Measurements from ENCODE around the gene CABCOCO1.

DNA sequence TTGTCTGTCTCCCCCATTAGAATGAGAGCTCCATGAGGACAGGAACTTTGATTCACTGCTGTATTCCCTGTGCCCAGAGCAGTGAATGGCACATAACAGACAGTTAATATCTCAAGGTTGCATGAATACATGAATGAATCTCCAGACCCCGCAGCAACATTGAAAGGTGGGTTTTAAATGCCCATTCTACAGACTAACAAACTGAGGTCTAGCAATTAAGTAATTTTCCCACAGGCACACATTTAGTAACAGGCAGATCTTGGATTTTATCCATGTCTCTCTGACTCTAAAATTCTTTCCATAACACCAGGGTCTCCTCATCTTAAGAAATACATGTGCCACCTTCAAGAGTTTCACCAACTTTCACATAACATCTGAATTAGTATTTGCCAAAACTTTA, 134.1 kb downstream of the CABCOCO1 start:
- TF ChIP-seq, protein P1, sequence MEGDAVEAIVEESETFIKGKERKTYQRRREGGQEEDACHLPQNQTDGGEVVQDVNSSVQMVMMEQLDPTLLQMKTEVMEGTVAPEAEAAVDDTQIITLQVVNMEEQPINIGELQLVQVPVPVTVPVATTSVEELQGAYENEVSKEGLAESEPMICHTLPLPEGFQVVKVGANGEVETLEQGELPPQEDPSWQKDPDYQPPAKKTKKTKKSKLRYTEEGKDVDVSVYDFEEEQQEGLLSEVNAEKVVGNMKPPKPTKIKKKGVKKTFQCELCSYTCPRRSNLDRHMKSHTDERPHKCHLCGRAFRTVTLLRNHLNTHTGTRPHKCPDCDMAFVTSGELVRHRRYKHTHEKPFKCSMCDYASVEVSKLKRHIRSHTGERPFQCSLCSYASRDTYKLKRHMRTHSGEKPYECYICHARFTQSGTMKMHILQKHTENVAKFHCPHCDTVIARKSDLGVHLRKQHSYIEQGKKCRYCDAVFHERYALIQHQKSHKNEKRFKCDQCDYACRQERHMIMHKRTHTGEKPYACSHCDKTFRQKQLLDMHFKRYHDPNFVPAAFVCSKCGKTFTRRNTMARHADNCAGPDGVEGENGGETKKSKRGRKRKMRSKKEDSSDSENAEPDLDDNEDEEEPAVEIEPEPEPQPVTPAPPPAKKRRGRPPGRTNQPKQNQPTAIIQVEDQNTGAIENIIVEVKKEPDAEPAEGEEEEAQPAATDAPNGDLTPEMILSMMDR (IDR thresholded peaks at IDR 0.05): no peak
- TF ChIP-seq POLR2A (IDR thresholded peaks at IDR 0.05): no peak

All from body of pancreas (tissue), 4 donors.